Endodermal cell (in vitro differentiated cells): Measurements from ENCODE around the gene AMDHD2. TPM values are rescaled to one million over a fixed set of nuclear protein-coding genes. Genes with fewer than 3 reads are reported as not detected.

Source experiments
- DNase-seq: peaks from one replicate; pipeline ENCODE4 v3.0.0-alpha.2; 2017
- H3K27ac ChIP-seq: 2 replicates; pipeline ENCODE4 v1.5.1; 2013; ENCODE audit warnings: mild to moderate bottlenecking, low read depth, low read length, moderate library complexity
- H3K27me3 ChIP-seq: 2 replicates; pipeline ENCODE4 v1.6.1; 2013; ENCODE audit warnings: mild to moderate bottlenecking, low read length, moderate library complexity; ENCODE audit not compliant: insufficient read depth, control insufficient read depth, poor library complexity, severe bottlenecking
- H3K36me3 ChIP-seq: 2 replicates; pipeline ENCODE4 v1.7.0; 2013; ENCODE audit warnings: mild to moderate bottlenecking, low read length, moderate library complexity; ENCODE audit not compliant: control insufficient read depth, insufficient read depth
- H3K4me1 ChIP-seq: one replicate; pipeline ENCODE4 v1.7.0; 2013; ENCODE audit warnings: low read length; ENCODE audit not compliant: control insufficient read depth, insufficient read depth
- H3K4me3 ChIP-seq: 2 replicates; pipeline ENCODE4 v1.5.1; 2013; ENCODE audit warnings: mild to moderate bottlenecking, low read length, moderate library complexity
- H3K9ac ChIP-seq: 2 replicates; pipeline ENCODE4 v1.6.1; 2013; ENCODE audit warnings: mild to moderate bottlenecking, low read length, moderate library complexity; ENCODE audit not compliant: poor library complexity, severe bottlenecking; ENCODE audit errors: extremely low read depth
- H3K9me3 ChIP-seq: 2 replicates; pipeline ENCODE4 v1.6.1; 2013; ENCODE audit warnings: mild to moderate bottlenecking, low read length, moderate library complexity; ENCODE audit not compliant: control insufficient read depth
- H3K27ac Mint-ChIP-seq: 2 replicates; pipeline ENCODE4 v1.8.0; 2020; ENCODE audit warnings: mixed read lengths
- H3K27me3 Mint-ChIP-seq: 2 replicates; pipeline ENCODE4 v1.8.0; 2021; ENCODE audit warnings: mild to moderate bottlenecking, mixed read lengths; ENCODE audit not compliant: insufficient read depth
- H3K36me3 Mint-ChIP-seq: 2 replicates; pipeline ENCODE4 v1.8.0; 2020; ENCODE audit warnings: low read depth, mixed read lengths
- H3K4me1 Mint-ChIP-seq: 2 replicates; pipeline ENCODE4 v1.8.0; 2020; ENCODE audit warnings: mixed read lengths
- H3K4me3 Mint-ChIP-seq: 2 replicates; pipeline ENCODE4 v1.8.0; 2020; ENCODE audit warnings: mild to moderate bottlenecking, moderate library complexity, mixed read lengths
- H3K9me3 Mint-ChIP-seq: 2 replicates; pipeline ENCODE4 v1.8.0; 2020; ENCODE audit warnings: mild to moderate bottlenecking, mixed read lengths
- CTCF ChIP-seq: fragments of 200-600 bp; sonication (generic); conservative IDR thresholded peaks from 2 replicates; pipeline ENCODE4 v1.5.0; 2021; ENCODE audit warnings: antibody characterized with exemption, mild to moderate bottlenecking
- WGBS, 2 experiments: methylation state at CpG; one replicate each; pipeline versions ENCODE4 v1.1.5 to v1.1.7; 2013; ENCODE audit warnings: missing lambda C conversion rate in 2 of 2, mixed read lengths in 1 of 2; ENCODE audit not compliant: insufficient coverage in 1 of 2, insufficient read length in 1 of 2; 5-methylcytosine and 5-hydroxymethylcytosine counted together
- total RNA-seq, 2 donors: library from RNA; stranded (reverse); fragmentation: NEBNext Ultra II Directional in 1 of 2; extraction: Animal tissue kit (Norgen Biotek cat#: 25700) in 1 of 2; gene quantifications; 2 replicates in 1 of 2; 3 replicates in 1 of 2; pipeline ENCODE4 v1.2.1, GENCODE V29; 2021

The AMDHD2 gene
- total RNA-seq, 2 donors from 2014 or later, result 74.6 to 82.2 TPM

GRCh38 chr16:2526135-2526534, 6.0 kb downstream of the AMDHD2 start:
- Histone ChIP-seq H3K4me1 (peaks cover 4% of the 10 kb centered on the region), H3K9me3 (no peaks in the 10 kb centered on the region), H3K4me3 (no peak overlapping the region), H3K27ac (no peak overlapping the region), H3K9ac (no peak overlapping the region), H3K36me3 (peaks cover 61% of the 10 kb centered on the region), H3K27me3 (no peaks in the 10 kb centered on the region)
- Mint-ChIP-seq H3K9me3 (no peaks in the 10 kb centered on the region), H3K27me3 (no peaks in the 10 kb centered on the region), H3K27ac (no peak overlapping the region), H3K4me3 (no peak overlapping the region), H3K4me1 (peaks cover 11% of the 10 kb centered on the region), H3K36me3 (peaks cover 36% of the 10 kb centered on the region)
- no peak for TF ChIP-seq CTCF
- DNase-seq, result no peak
- 92 to 93% methylated on average over 4 to 8 of the region's 8 CpGs for WGBS, 2 experiments

GRCh38 chr16:2527071-2527783, 7.1 kb downstream of the AMDHD2 start:
- no peak overlapping the region for H3K4me3 ChIP-seq
- no peak overlapping the region for H3K27ac ChIP-seq
- peaks cover 58% of the 10 kb centered on the region for H3K36me3 ChIP-seq
- H3K4me1 Mint-ChIP-seq, result peaks cover 8% of the 10 kb centered on the region
- no peaks in the 10 kb centered on the region for H3K27me3 ChIP-seq
- H3K4me3 Mint-ChIP-seq, result no peak overlapping the region
- no peak overlapping the region for H3K9ac ChIP-seq
- no peaks in the 10 kb centered on the region for H3K27me3 Mint-ChIP-seq
- no peaks in the 10 kb centered on the region for H3K9me3 Mint-ChIP-seq
- H3K9me3 ChIP-seq, result no peaks in the 10 kb centered on the region
- 97% methylated on average over 12 of the region's 12 CpGs; no CpG with 5 or more reads in 1 of the 2 experiments for WGBS, 2 experiments
- DNase-seq, result no peak
- H3K36me3 Mint-ChIP-seq, result peaks cover 33% of the 10 kb centered on the region
- H3K4me1 ChIP-seq, result peaks cover 2% of the 10 kb centered on the region
- TF ChIP-seq CTCF, result no peak
- no peak overlapping the region for H3K27ac Mint-ChIP-seq

GRCh38 chr16:2527784-2528100, 7.6 kb downstream of the AMDHD2 start:
- Histone ChIP-seq H3K9me3 (no peaks in the 10 kb centered on the region), H3K27ac (no peak overlapping the region), H3K4me3 (no peak overlapping the region), H3K4me1 (peaks cover 2% of the 10 kb centered on the region), H3K9ac (no peak overlapping the region), H3K27me3 (no peaks in the 10 kb centered on the region), H3K36me3 (peaks cover 57% of the 10 kb centered on the region)
- DNase-seq, result no peak
- WGBS, 2 experiments, result 95 to 100% methylated on average over 5 to 24 of the region's 24 CpGs
- Mint-ChIP-seq H3K4me1 (peaks cover 8% of the 10 kb centered on the region), H3K27me3 (peaks cover 1% of the 10 kb centered on the region), H3K4me3 (no peak overlapping the region), H3K27ac (no peak overlapping the region), H3K36me3 (peaks cover 33% of the 10 kb centered on the region), H3K9me3 (no peaks in the 10 kb centered on the region)
- no peak for TF ChIP-seq CTCF
